Lung (tissue), 12 donors: Measurements from ENCODE around the gene DGKB. TPM values are rescaled to one million over a fixed set of nuclear protein-coding genes. Genes with fewer than 3 reads are reported as not detected.

Experiments
- ATAC-seq: fragments of 200-7000 bp; cut with Tn5 transposase; one replicate; pipeline ENCODE4 v1.9.1; 2020; ENCODE audit warnings: moderate number of reproducible peaks; ENCODE audit not compliant: insufficient read depth, low FRiP score
- DNase-seq, 3 donors: peaks; one replicate each; pipeline ENCODE4 v3.0.0-alpha.2; 2013 to 2017
- H3K27ac ChIP-seq, 2 donors: one replicate each; pipeline ENCODE4 v1.5.1; 2013; ENCODE audit warnings: mild to moderate bottlenecking in 2 of 2, moderate library complexity in 2 of 2, control low read depth in 1 of 2, inconsistent platforms in 1 of 2, low read depth in 1 of 2, low read length in 1 of 2
- H3K27me3 ChIP-seq, 3 donors: one replicate each; pipeline ENCODE4 v1.5.1; 2013; ENCODE audit warnings: low read length in 2 of 3; ENCODE audit not compliant: control insufficient read depth in 3 of 3, insufficient read depth in 3 of 3
- H3K36me3 ChIP-seq, 4 donors: one replicate each; pipeline ENCODE4 v1.5.1; 2013; ENCODE audit warnings: low read length in 4 of 4, mild to moderate bottlenecking in 1 of 4, moderate library complexity in 1 of 4; ENCODE audit not compliant: control insufficient read depth in 4 of 4, insufficient read depth in 4 of 4
- H3K4me1 ChIP-seq, 5 donors: one replicate each; pipeline ENCODE4 v1.5.1; 2013; ENCODE audit warnings: low read length in 5 of 5, mild to moderate bottlenecking in 2 of 5, moderate library complexity in 1 of 5; ENCODE audit not compliant: control insufficient read depth in 5 of 5, insufficient read depth in 5 of 5
- H3K4me3 ChIP-seq: one replicate; pipeline ENCODE4 v1.5.1; 2013; ENCODE audit warnings: mild to moderate bottlenecking, control low read depth, moderate library complexity
- H3K9ac ChIP-seq, 2 donors: one replicate each; pipeline ENCODE4 v1.5.1; 2013; ENCODE audit warnings: low read length in 2 of 2, control low read depth in 1 of 2; ENCODE audit not compliant: insufficient read depth in 1 of 2
- H3K9me3 ChIP-seq, 4 donors: one replicate each; pipeline ENCODE4 v1.5.1; 2013; ENCODE audit warnings: low read length in 3 of 4, mild to moderate bottlenecking in 1 of 4, moderate library complexity in 1 of 4; ENCODE audit not compliant: control insufficient read depth in 4 of 4, insufficient read depth in 3 of 4
- WGBS, 2 donors: extraction: QIAGEN DNeasy Blood & Tissue Kit; methylation state at CpG; one replicate each; pipeline ENCODE4 v1.1.7; 2013; 5-methylcytosine and 5-hydroxymethylcytosine counted together
- polyA plus RNA-seq, 2 donors: library from polyadenylated mRNA; stranded (reverse); fragments of 200-250 nt; gene quantifications; one replicate each; pipeline ENCODE4 v1.2.1, GENCODE V29; 2013
- total RNA-seq, 2 donors: library from RNA; depleted of rRNA in 1 of 2; stranded (reverse); fragments of >200 nt in 1 of 2; gene quantifications; one replicate each; pipeline ENCODE4 v1.2.1, GENCODE V29; 2014 to 2021
- TF ChIP-seq, protein P1 (sequence below): IDR thresholded peaks from 2 replicates; pipeline ENCODE4 v1.5.1; 2012; ENCODE audit warnings: mild to moderate bottlenecking; ENCODE audit errors: control extremely low read depth, extremely low read depth
- donor health status: control.
- donor health status: control.
- donor health status: Bipolar disorder and iron deficiency.
- donor health status: healthy.
- donor health status: DM: yes; HTN: yes; CAD: no.

Gene DGKB
- total and polyA plus RNA-seq, 4 donors, result under 0.01 to 0.57 (median 0.06) TPM; not detected in 1

DNA sequence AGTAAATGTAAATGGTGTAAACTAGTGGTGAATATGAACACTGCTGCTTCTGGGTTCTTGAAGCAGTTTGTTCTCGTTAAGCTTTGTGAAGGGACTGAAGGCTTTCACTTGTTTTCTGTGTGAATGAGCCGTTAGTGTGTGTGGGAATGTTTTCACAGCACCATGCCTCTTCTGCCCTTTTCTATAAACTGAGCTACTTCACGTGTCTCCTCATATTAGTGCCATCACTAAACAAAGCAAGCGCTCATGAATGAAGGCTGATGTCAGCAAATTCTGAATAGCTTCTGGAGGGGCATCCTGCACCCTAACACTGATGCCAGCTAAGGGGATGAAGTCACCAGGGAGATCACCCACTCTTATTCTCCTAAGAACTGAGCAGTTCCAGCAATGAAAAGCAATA is 707.5 kb downstream of the DGKB start:
- Histone ChIP-seq H3K9ac (no peak overlapping the region), H3K9me3 (peaks cover 0 to 2% (median 0%) of the 10 kb centered on the region in 4 donors), H3K27me3 (no peaks in the 10 kb centered on the region), H3K27ac (no peak overlapping the region), H3K4me3 (no peak overlapping the region), H3K36me3 (no peaks in the 10 kb centered on the region), H3K4me1 (peaks cover 0 to 3% (median 0%) of the 10 kb centered on the region in 5 donors)
- TF ChIP-seq, protein P1, sequence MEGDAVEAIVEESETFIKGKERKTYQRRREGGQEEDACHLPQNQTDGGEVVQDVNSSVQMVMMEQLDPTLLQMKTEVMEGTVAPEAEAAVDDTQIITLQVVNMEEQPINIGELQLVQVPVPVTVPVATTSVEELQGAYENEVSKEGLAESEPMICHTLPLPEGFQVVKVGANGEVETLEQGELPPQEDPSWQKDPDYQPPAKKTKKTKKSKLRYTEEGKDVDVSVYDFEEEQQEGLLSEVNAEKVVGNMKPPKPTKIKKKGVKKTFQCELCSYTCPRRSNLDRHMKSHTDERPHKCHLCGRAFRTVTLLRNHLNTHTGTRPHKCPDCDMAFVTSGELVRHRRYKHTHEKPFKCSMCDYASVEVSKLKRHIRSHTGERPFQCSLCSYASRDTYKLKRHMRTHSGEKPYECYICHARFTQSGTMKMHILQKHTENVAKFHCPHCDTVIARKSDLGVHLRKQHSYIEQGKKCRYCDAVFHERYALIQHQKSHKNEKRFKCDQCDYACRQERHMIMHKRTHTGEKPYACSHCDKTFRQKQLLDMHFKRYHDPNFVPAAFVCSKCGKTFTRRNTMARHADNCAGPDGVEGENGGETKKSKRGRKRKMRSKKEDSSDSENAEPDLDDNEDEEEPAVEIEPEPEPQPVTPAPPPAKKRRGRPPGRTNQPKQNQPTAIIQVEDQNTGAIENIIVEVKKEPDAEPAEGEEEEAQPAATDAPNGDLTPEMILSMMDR, result no peak
- DNase-seq (no peak), ATAC-seq (no peak)
- 78 to 84% methylated on average over 4 of the region's 4 CpGs for WGBS, 2 donors

DNA sequence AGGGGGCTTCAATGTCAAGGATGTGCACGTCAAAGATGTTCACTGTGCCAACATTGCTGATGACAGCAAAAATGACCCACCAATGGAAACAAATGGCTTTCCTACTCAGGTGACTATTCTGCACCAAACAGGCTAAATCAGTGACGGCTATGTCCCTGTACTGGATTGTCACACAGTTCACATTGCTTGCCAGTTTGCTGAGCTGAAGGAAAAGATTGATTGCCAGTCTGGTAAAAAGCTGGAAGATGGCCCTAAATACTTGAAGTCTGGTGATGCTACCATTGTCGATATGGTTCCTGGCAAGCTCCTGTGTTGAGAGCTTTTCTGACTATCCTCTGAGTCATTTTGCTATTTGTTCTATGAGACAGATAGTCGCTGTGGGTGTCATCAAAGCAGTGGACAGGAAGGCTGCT is 710.9 kb downstream of the DGKB start:
- H3K27me3 ChIP-seq, result no peaks in the 10 kb centered on the region
- WGBS, 2 donors, result 86 to 90% methylated on average over 4 of the region's 4 CpGs
- H3K4me3 ChIP-seq, result no peak overlapping the region

DNA sequence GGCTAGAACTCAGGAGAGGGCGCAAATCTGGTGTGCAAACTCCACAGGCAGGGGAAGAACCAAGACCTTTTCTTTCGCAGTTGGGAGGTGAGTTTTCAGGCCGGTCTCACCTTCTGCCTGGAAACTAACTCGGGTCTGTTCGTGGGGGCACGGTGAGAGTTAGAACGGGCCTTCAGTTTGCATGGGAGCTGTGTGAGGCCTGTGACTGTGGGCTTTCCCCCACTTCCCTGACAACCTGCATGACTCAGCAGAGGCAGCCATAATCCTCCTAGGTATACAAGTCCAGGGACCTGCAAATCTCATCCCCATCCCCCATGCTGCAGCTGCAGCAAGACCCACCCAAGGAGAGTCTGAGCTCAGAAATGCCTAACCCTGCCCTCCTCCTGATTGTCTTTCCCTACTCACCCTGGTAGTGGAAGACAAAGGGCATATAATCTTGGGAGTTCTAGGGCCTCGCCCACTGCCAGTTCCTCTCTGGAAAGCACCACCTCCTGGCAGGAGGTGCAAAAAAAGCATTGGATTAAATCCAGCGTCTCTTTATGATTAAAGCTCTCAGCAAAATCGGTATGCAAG is 718.2 kb downstream of the DGKB start:
- Histone ChIP-seq H3K27me3 (no peaks in the 10 kb centered on the region), H3K9ac (no peak overlapping the region), H3K27ac (no peak overlapping the region), H3K4me1 (no peaks in the 10 kb centered on the region), H3K36me3 (no peaks in the 10 kb centered on the region), H3K9me3 (peaks cover 0 to 4% (median 0%) of the 10 kb centered on the region in 4 donors), H3K4me3 (no peak overlapping the region)
- 89 to 95% methylated on average over 10 of the region's 10 CpGs for WGBS, 2 donors
- DNase-seq, result no peak
- TF ChIP-seq, protein P1, result no peak
- no peak for ATAC-seq

More for the DNA sequence above, 710.9 kb downstream of the DGKB start:
- H3K9ac ChIP-seq, result no peak overlapping the region
- H3K9me3 ChIP-seq, result peaks cover 0 to 4% (median 0%) of the 10 kb centered on the region in 4 donors
- no peak for ATAC-seq
- H3K4me1 ChIP-seq, result no peaks in the 10 kb centered on the region
- no peak overlapping the region for H3K27ac ChIP-seq
- no peaks in the 10 kb centered on the region for H3K36me3 ChIP-seq
- TF ChIP-seq, protein P1, result no peak
- no peak for DNase-seq

DNA sequence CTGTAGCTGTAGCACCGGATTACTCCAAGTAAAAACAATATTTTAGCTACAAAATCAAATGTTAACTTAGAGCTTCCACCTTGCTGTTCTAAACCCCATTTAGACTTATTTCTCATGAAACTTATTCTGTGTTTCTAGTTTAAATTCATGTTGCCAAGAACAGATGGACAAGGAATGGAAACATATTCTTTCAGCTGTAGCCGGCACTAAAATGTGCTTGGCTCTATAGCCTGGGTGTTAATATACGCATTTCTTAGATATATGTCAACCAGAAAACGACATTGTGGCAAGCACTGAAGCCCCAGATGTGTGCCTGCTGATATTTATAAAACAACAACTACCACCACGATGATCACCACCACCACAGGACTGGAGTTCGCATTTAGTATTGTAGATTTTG is 722.8 kb downstream of the DGKB start:
- TF ChIP-seq, protein P1, result no peak
- no peak overlapping the region for H3K4me3 ChIP-seq
- H3K9me3 ChIP-seq, result no peaks in the 10 kb centered on the region
- no peaks in the 10 kb centered on the region for H3K4me1 ChIP-seq
- H3K36me3 ChIP-seq, result no peaks in the 10 kb centered on the region
- ATAC-seq (no peak), DNase-seq (no peak)
- no peaks in the 10 kb centered on the region for H3K27me3 ChIP-seq
- 79 to 81% methylated on average over 6 of the region's 6 CpGs for WGBS, 2 donors
- H3K9ac ChIP-seq, result no peak overlapping the region
- H3K27ac ChIP-seq, result no peak overlapping the region
